SJCRH30 (cell line): ENCODE data around the gene CALB2. TPM values are rescaled to one million over a fixed set of nuclear protein-coding genes. Genes with fewer than 3 reads are reported as not detected.
A peak's percentile ranks its signal among the peaks of the same experiment; 100 is the strongest.
"Not testable (repeated sequence)": the region's sequence is repeated elsewhere in the genome, so short reads cannot be mapped to it uniquely, and the experiment has no call there.

Experiments
- DNase-seq, 2 experiments: peaks; one replicate each; pipeline ENCODE4 v3.0.0-alpha.2; 2015 to 2020
- H3K27ac ChIP-seq: fragments of 250-450 bp; sonication (Bioruptor Pico); 2 replicates; pipeline ENCODE4 v1.5.1; 2020; ENCODE audit warnings: mild to moderate bottlenecking, moderate library complexity
- H3K27me3 ChIP-seq: fragments of 250-450 bp; sonication (Bioruptor Pico); 2 replicates; pipeline ENCODE4 v1.5.1; 2020; ENCODE audit warnings: mild to moderate bottlenecking, moderate library complexity
- H3K36me3 ChIP-seq: fragments of 250-450 bp; sonication (Bioruptor Pico); 2 replicates; pipeline ENCODE4 v1.5.1; 2020; ENCODE audit warnings: mild to moderate bottlenecking, moderate library complexity
- H3K4me1 ChIP-seq: fragments of 250-450 bp; sonication (Bioruptor Pico); 2 replicates; pipeline ENCODE4 v1.5.1; 2020; ENCODE audit warnings: mild to moderate bottlenecking, moderate library complexity
- H3K4me3 ChIP-seq: fragments of 250-450 bp; sonication (Bioruptor Pico); 2 replicates; pipeline ENCODE4 v1.5.1; 2020; ENCODE audit warnings: mild to moderate bottlenecking, moderate library complexity
- H3K9me3 ChIP-seq: fragments of 250-450 bp; sonication (Bioruptor Pico); replicated peaks from 2 replicates; pipeline ENCODE4 v1.5.1; 2020; ENCODE audit warnings: mild to moderate bottlenecking, moderate library complexity
- total RNA-seq: library from RNA; depleted of rRNA; stranded (reverse); fragments of >200 nt; shearing (Covaris generic); gene quantifications from 2 replicates; pipeline ENCODE4 v1.2.3, GENCODE V29; 2014; rRNA removed

Gene CALB2, protein sequence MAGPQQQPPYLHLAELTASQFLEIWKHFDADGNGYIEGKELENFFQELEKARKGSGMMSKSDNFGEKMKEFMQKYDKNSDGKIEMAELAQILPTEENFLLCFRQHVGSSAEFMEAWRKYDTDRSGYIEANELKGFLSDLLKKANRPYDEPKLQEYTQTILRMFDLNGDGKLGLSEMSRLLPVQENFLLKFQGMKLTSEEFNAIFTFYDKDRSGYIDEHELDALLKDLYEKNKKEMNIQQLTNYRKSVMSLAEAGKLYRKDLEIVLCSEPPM
- not detected in 2 replicates for total RNA-seq

DNA sequence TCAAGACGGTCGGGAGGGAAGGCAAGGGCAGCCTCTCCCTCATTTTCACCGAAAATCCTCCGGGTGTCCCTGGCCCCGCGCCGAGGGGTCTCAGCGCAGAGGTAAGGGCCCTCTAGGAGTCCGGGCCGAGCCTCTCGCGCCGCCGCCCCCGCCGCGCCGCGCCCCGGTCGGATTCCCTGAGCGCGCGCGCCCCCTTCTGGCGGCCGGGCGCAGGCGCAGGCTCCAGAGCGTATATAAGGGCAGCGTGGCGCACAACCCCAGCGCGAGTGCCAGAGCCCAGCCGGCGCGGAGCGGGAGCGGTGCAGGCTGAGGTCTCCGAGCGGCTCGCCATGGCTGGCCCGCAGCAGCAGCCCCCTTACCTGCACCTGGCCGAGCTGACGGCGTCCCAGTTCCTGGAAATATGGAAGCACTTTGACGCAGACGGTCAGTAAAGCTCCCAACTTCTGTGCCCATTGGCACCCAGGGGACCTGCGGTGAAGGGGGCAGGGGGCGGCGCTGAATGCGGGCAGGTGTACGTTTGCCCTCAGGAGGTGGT is at the start of gene CALB2:
CALB2 (plus strand) TSS at position 260 of the 535 bp plus-strand sequence; CDS start at position 330, 70 bp downstream.
- Histone ChIP-seq H3K36me3 (no peaks in the 10 kb centered on the region), H3K27ac (no peak within 1 kb of the TSS), H3K9me3 (no peaks in the 10 kb centered on the region), H3K4me3 (no peak within 1 kb of the TSS), H3K4me1 (no peaks in the 10 kb centered on the region), H3K27me3 (no peaks in the 10 kb centered on the region)
- peak; percentile 29 to 59 for DNase-seq

DNA sequence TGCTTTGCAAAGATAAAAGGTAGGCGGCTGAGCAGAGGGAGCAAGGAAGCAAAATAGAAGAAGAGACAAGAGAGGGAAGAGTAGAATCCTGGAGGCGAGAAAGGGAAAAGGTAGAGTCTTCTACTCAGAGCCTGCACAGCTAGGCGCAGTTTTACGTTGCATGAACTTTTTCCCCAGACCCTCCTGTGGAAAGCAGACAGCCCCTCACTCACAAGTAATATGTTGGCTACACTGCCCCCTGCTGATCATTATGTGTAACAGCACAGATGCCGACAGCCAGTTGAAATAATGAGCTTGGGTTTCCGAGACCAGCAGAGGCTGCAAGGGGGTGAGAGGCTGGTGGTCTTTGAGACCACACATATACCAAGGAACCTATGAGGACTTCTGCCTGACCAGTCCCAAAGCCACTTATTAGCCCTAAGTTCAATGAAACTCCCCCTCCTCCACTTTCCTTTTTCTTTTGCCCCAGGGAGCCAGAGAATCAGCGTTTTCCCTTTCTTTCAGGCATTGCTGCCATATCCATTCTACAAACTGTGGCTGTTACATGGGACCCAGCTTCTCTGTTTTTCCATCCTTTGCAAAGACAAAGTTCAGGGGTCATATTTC is 46.9 kb upstream of the CALB2 start:
- Histone ChIP-seq H3K4me1 (no peaks in the 10 kb centered on the region), H3K9me3 (no peaks in the 10 kb centered on the region), H3K4me3 (no peak overlapping the region), H3K27ac (no peak overlapping the region), H3K27me3 (no peaks in the 10 kb centered on the region), H3K36me3 (no peaks in the 10 kb centered on the region)
- DNase-seq = peak; percentile 8 to 62

DNA sequence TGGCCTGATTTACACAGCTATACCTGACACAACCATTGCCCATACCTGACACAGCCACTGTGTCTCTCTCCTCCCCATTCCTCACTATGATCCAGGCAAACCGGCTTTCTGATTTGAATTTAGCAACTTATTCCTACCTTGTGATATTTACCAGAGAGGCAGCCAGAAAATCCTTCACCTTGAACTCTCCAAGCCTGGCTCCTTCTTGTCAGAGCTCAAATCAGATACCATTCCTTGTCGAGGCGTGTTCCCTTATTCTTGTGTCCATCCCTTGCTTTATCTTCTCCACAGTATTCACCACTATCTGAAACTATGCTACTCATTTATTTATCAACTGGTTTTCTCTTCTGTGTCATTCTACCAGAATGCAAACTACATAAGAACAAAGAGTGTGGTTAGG is 44.9 kb upstream of the CALB2 start:
- not testable (repeated sequence) for H3K36me3 ChIP-seq, DNase-seq, H3K27me3 ChIP-seq, H3K4me3 ChIP-seq, H3K27ac ChIP-seq, H3K4me1 ChIP-seq, H3K9me3 ChIP-seq

DNA sequence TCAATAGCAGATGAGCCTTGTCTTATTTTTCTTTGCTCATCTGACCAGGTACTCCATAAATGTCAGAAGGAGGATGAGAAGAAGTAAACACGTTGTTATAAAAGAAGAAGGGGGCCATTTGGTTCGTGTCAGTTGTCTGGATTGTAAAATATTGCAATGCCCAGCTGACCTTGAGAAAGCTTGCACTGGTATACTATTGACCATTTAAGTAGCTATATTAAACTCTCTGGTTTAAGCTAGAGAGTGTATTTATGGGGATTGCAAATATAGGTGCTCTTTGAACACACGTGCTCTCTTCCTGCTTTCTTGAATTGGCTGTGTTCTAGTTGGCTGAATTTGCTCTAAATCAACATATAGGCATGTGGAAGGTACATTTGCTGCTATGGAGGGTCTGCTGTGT is 43.3 kb upstream of the CALB2 start:
- no peak overlapping the region for H3K4me3 ChIP-seq
- H3K27ac ChIP-seq = no peak overlapping the region
- H3K9me3 ChIP-seq = no peaks in the 10 kb centered on the region
- H3K27me3 ChIP-seq = no peaks in the 10 kb centered on the region
- no peak for DNase-seq
- H3K4me1 ChIP-seq = no peaks in the 10 kb centered on the region
- no peaks in the 10 kb centered on the region for H3K36me3 ChIP-seq

DNA sequence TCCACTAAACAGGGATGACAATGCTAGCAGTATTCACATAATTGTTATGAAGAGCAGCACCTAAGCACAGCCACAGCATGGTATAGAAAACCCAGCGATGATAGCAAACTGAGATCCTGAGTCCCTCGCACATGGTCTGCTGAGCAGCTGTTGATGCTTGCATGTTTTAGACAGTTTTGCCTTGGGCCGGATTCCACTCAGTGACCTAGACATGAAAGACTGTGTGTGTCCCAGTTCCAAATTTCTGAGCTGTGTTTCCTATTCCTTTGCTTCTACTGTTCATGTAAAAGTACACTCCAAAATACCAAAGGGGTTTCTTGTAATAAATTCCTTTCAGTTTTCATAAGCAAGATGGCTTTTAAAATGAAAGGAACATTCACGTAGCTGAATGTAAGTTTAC is 38.5 kb upstream of the CALB2 start:
- no peak overlapping the region for H3K4me3 ChIP-seq
- H3K9me3 ChIP-seq = no peaks in the 10 kb centered on the region
- H3K27me3 ChIP-seq = no peaks in the 10 kb centered on the region
- H3K36me3 ChIP-seq = no peaks in the 10 kb centered on the region
- no peak for DNase-seq
- H3K27ac ChIP-seq = no peak overlapping the region
- no peaks in the 10 kb centered on the region for H3K4me1 ChIP-seq

DNA sequence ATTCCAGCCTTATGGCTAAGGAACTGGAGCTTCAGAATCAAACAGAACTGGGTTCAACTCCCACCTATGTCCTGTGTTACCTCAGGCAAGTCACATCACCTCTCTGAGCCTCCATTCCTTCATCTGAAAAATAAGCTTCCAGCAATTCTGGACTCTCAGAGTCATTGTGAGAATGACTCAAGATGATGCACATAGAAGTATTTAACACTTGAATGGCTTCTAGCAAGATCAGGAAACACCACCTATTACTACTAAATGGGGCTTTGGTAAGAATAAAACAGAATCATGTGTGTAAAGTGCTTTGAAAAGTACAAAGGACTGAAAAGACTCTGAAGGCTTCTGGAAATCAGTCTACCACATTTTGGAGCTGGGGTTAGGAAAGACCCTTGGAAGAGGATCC is 30.8 kb upstream of the CALB2 start:
- DNase-seq = no peak
- Histone ChIP-seq H3K36me3 (no peaks in the 10 kb centered on the region), H3K9me3 (no peaks in the 10 kb centered on the region), H3K27me3 (no peaks in the 10 kb centered on the region), H3K4me3 (no peak overlapping the region), H3K4me1 (no peaks in the 10 kb centered on the region), H3K27ac (no peak overlapping the region)

DNA sequence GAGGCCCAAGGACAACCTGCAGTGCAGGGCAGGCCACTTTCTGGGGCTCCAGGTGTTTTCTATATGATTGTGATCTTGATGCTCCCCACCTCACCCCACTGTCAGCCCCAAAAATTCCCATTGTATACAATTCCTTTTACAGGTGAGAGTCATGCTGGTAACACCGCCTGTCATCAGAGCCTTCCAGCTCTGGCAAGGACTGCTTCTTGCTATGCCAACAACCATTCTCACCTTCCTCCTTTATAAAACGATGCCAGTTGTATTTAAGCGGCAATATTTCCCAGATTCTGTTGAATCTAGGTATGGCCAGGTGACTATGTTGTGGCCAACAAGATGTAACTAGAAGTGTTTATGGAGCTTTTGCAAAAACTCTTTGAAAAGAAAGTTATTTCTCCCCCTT is 30.4 kb upstream of the CALB2 start:
- no peak overlapping the region for H3K4me3 ChIP-seq
- no peaks in the 10 kb centered on the region for H3K36me3 ChIP-seq
- H3K27ac ChIP-seq = no peak overlapping the region
- DNase-seq = no peak
- no peaks in the 10 kb centered on the region for H3K9me3 ChIP-seq
- no peaks in the 10 kb centered on the region for H3K27me3 ChIP-seq
- H3K4me1 ChIP-seq = no peaks in the 10 kb centered on the region

DNA sequence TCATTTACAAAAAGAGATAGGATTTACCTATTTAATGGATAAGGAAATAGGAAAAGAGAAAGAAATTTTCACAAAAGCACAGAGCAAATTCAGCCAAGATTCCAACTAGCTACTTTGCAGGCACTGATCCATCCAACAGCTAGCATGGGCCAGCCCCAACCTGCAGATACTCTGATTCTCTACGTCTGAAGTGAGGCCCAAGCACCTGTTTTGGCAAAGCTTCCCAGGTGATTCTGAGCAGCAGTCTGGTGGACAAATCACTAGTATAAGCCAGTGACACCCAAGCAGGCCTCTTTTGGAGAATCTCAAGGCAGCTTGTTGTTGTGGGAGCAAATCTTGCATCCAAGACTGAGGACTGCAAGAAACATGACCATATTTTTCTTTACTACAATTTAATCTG is 20.9 kb upstream of the CALB2 start:
- Histone ChIP-seq H3K4me1 (no peaks in the 10 kb centered on the region), H3K4me3 (no peak overlapping the region), H3K9me3 (no peaks in the 10 kb centered on the region), H3K27me3 (no peaks in the 10 kb centered on the region), H3K36me3 (no peaks in the 10 kb centered on the region), H3K27ac (no peak overlapping the region)
- DNase-seq = no peak

DNA sequence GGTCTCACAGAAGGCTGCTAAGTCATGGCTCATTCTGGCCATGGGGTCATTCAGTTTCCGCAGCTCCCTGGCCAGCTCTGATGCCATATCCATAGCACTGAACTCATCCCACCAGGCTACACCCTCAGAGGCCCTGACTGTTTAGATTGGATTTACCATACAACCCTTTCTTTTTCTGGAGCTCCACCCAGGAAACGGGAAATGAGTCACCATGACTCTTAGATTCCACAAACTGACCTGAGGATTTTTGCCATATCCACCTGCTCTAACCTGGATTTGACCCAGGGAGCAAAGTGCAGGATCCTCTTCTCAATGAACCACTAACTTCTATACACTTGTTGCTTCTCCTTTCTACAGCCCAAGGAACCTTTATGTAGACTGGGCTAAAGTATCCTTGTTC is 20.3 kb upstream of the CALB2 start:
- no peaks in the 10 kb centered on the region for H3K9me3 ChIP-seq
- H3K4me1 ChIP-seq = no peaks in the 10 kb centered on the region
- H3K27ac ChIP-seq = no peak overlapping the region
- H3K27me3 ChIP-seq = no peaks in the 10 kb centered on the region
- no peak overlapping the region for H3K4me3 ChIP-seq
- no peaks in the 10 kb centered on the region for H3K36me3 ChIP-seq
- peak in 1 of 2 experiments; percentile 3 for DNase-seq

DNA sequence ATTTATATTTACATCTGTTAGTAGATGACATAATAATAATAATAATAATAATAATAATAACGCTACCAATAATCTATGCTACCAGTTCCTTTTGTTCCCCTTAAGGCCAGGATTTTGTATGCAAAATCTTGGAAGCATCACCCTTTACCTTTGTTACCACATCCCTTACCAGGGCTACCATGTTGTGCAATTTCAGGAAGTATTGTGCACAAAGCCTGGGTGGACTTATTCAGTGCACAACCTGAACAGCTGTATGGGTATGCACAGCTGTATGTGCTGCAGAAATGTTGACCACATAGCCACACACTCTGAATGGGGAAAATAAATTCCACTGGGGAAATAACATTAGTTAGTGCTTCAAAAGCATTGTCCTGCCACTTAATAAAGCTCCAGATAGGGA is 19.9 kb upstream of the CALB2 start:
- no peaks in the 10 kb centered on the region for H3K9me3 ChIP-seq
- H3K4me1 ChIP-seq = no peaks in the 10 kb centered on the region
- DNase-seq = no peak
- no peak overlapping the region for H3K27ac ChIP-seq
- no peak overlapping the region for H3K4me3 ChIP-seq
- H3K27me3 ChIP-seq = no peaks in the 10 kb centered on the region
- no peaks in the 10 kb centered on the region for H3K36me3 ChIP-seq

DNA sequence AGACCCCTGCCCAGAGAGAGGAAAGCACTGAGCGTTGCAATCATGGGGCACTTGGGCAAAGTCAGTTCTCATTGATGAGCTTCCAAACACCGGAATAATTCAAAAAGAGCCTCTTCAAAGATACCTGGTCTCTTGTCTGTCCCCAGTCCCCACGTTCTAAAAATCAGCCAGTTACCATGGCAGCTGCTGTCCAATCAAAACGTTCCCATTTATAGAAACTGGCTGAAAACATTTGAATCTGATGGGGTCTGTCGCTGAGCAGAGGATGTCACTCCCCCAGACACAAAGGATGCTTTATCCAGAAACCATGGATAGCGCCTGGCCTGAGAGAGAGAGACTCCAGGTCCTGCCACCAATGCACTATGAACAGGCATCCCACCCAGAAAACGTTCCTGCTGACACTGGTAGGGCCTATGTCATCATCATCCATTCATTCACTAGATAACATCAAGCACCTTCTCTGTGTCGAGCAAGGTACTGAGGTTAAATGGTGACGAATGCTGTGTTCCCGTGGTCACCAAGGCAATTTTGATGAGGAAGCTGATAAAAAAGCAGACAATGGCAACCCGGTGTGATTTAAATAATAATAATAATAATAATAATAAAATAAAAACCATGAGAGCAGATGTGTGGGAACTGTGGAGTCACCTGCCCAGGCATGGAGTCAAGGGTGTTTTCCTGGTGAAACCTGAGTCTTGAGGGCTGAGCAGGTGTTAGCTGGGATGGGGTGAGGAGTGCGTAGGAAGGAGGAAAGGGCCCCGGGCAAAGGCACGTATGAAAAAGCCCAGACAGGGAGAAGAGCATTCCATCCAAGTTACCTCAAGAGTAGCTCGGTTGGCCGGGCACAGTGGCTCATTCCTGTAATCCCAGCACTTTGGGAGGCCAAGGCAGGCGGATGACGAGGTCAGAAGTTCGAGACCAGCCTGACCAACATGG is 19.0 kb upstream of the CALB2 start:
- Histone ChIP-seq H3K9me3 (no peaks in the 10 kb centered on the region), H3K36me3 (no peaks in the 10 kb centered on the region), H3K27ac (no peak overlapping the region), H3K4me3 (no peak overlapping the region), H3K27me3 (no peaks in the 10 kb centered on the region), H3K4me1 (no peaks in the 10 kb centered on the region)
- no peak for DNase-seq

DNA sequence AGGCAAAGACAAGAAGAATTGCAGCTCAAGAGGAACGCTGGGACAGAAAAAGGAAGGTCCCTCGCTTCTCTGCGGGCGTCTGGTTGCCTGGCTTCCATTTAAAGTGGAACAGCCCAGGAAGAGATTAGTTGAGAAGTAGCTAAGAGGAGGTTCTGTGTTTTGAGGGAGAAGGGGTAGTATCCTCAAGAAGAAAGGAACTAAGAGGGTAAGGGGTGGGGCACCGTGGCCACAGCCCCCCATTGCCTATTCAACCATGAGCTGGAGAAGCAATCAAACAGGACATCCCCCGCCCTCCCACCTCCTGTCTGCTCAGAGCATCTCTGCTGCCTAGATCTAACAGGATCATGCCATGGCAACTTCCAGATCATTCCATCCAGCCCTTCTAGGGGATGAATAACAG is 18.1 kb upstream of the CALB2 start:
- H3K4me1 ChIP-seq = no peaks in the 10 kb centered on the region
- H3K27ac ChIP-seq = no peak overlapping the region
- no peaks in the 10 kb centered on the region for H3K27me3 ChIP-seq
- no peak for DNase-seq
- H3K4me3 ChIP-seq = no peak overlapping the region
- H3K36me3 ChIP-seq = no peaks in the 10 kb centered on the region
- H3K9me3 ChIP-seq = no peaks in the 10 kb centered on the region

DNA sequence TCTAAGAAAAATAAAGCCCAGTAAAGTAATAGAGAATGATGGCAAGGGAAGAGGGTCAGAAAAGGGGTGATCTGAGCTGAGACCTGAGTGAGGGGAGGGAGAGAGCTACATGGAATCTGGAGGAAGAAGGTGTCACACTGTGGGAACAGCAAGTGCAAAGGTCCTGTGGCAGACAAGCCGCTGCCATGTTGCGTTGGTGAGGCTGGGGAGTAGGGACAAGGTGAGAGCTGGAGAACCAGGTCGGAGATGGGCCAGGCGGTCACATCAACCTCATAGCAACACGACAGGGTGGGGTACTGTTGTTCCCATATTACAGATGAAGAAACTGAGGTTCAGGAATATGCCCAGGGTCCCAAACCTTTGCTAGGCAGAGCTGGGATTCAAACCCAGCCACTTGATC is 16.6 kb upstream of the CALB2 start:
- no peaks in the 10 kb centered on the region for H3K36me3 ChIP-seq
- no peaks in the 10 kb centered on the region for H3K4me1 ChIP-seq
- no peak overlapping the region for H3K27ac ChIP-seq
- H3K9me3 ChIP-seq = no peaks in the 10 kb centered on the region
- H3K4me3 ChIP-seq = no peak overlapping the region
- H3K27me3 ChIP-seq = no peaks in the 10 kb centered on the region
- no peak for DNase-seq

DNA sequence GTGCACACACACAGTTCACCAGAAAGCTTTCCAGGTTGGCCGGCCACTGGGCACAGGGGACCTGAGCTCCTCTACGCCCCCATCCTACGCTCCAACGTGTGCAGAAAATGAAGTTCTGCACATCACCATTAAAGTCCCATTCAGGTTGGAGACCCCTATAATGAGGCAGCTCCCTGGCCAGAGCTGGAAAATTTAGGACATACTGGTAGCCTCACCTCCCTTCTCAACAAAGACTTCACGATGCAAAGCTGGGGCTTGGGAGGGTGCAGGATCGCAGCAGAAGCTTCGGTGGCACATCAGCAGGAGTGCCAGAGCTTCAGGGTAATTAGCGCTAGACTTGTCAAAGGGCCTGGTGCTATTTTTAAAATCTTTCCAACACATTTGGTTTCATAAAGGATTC is 15.4 kb upstream of the CALB2 start:
- H3K9me3 ChIP-seq = no peaks in the 10 kb centered on the region
- H3K27ac ChIP-seq = no peak overlapping the region
- H3K4me1 ChIP-seq = no peaks in the 10 kb centered on the region
- DNase-seq = no peak
- no peaks in the 10 kb centered on the region for H3K36me3 ChIP-seq
- no peak overlapping the region for H3K4me3 ChIP-seq
- H3K27me3 ChIP-seq = no peaks in the 10 kb centered on the region

DNA sequence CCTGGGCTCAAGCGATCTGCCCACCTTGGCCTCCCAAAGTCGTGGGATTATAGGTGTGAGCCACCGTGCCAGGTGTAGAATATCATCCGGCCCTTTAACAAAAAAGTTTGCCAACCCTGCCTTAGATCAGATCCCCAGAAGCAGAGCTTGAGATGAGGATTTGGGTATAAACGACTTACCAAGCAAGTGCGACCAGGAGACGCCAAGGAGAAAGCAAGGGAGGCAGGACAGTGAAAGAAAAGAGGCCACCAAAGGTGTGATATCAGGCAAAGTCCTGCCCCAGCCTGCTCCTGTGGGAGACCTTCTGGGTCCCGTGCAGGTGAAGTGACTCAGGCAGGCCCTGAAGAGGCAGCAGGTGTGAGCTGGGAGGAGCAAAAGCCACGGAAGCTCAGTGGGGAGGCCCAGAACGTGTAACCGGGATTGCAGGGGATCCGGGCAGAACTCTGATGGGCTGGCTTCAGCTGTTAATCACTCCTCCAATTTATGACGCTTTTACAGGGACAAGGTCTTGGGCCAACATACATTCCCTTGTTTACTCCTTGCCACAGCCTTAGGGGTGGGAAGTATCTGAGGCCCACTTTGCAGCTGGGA is 14.1 kb upstream of the CALB2 start:
- H3K4me1 ChIP-seq = no peaks in the 10 kb centered on the region
- no peak overlapping the region for H3K27ac ChIP-seq
- H3K9me3 ChIP-seq = no peaks in the 10 kb centered on the region
- H3K27me3 ChIP-seq = no peaks in the 10 kb centered on the region
- no peak overlapping the region for H3K4me3 ChIP-seq
- DNase-seq = no peak
- H3K36me3 ChIP-seq = no peaks in the 10 kb centered on the region
